BJ (cell line): ENCODE data around the gene CLIC4. TPM values are rescaled to one million over a fixed set of nuclear protein-coding genes. Genes with fewer than 3 reads are reported as not detected.

Experiments used
- CTCF ChIA-PET: fragments of 350-600 bp; formaldehyde crosslinking; extraction: SDS; loops from one replicate; lab custom pipeline; 2021; ENCODE audit warnings: antibody characterized with exemption, inconsistent platforms; lab: Yijun Ruan, JAX
- POLR2A ChIA-PET: fragments of 300-600 bp; sonication (Branson Sonifier 250); formaldehyde crosslinking; extraction: SDS; loops from one replicate; lab custom pipeline; 2021; ENCODE audit warnings: antibody characterized with exemption; lab: Charles Lee
- DNase-seq: peaks from one replicate; pipeline ENCODE4 v3.0.0-alpha.2; 2011; ENCODE audit warnings: low read depth
- H3K27me3 ChIP-seq: 2 replicates; pipeline ENCODE4 v1.6.0; 2011; ENCODE audit warnings: low read length; ENCODE audit not compliant: control insufficient read depth, insufficient read depth
- H3K36me3 ChIP-seq: 2 replicates; pipeline ENCODE4 v1.5.1; 2011; ENCODE audit warnings: low read length; ENCODE audit not compliant: control insufficient read depth, insufficient read depth
- H3K4me3 ChIP-seq: 2 replicates; pipeline ENCODE4 v1.5.1; 2011; ENCODE audit warnings: low read depth, mild to moderate bottlenecking, control low read depth, low read length
- CTCF ChIP-seq: IDR thresholded peaks from 2 replicates; pipeline ENCODE4 v1.5.1; 2011; ENCODE audit warnings: low read depth, mild to moderate bottlenecking, control low read depth, inconsistent platforms, low read length, moderate library complexity; ENCODE audit not compliant: insufficient read depth
- polyA plus RNA-seq: library from polyadenylated mRNA; depleted of rRNA; stranded (reverse); fragments of >200 nt; gene quantifications from 2 replicates; pipeline ENCODE4 v1.2.3, GENCODE V29; 2011

CLIC4 gene
- polyA plus RNA-seq, 1 experiment, result 275 TPM

- DNase-seq, result no peak
- Histone ChIP-seq H3K4me3 (no peak overlapping the region), H3K36me3 (peaks cover 1% of the 10 kb centered on the region), H3K27me3 (no peaks in the 10 kb centered on the region)
- CTCF ChIA-PET, result interaction anchor here (0.6 to 1.1 kb wide), 2 partner anchors 68 to 80 kb away, joined by 4 to 5 read pairs; no protein-coding TSS in a partner anchor
- no peak for TF ChIP-seq CTCF
- POLR2A ChIA-PET, result interaction anchor here (0.5 kb wide), 1 partner anchor 73 kb away, joined by 3 read pairs; no protein-coding TSS in a partner anchor
Measured at GRCh38 chr1:24756395-24756794, 11.1 kb downstream of the CLIC4 start.

GRCh38 chr1:24759492-24759891 is 14.2 kb downstream of the CLIC4 start:
- Histone ChIP-seq H3K4me3 (no peak overlapping the region), H3K27me3 (no peaks in the 10 kb centered on the region), H3K36me3 (peaks cover 1% of the 10 kb centered on the region)
- no peak for DNase-seq
- POLR2A ChIA-PET, result no interaction called here
- no peak for TF ChIP-seq CTCF
- CTCF ChIA-PET, result no interaction called here

- Histone ChIP-seq H3K36me3 (peaks cover 1% of the 10 kb centered on the region), H3K4me3 (no peak overlapping the region), H3K27me3 (no peaks in the 10 kb centered on the region)
- ChIA-PET CTCF (interaction anchor here (0.8 to 2.5 kb wide), 2 partner anchors 16 to 73 kb away, joined by 3 to 7 read pairs; partner anchors contain the start of gene CLIC4), POLR2A (no interaction called here)
- no peak for DNase-seq
- no peak for TF ChIP-seq CTCF
Measured at GRCh38 chr1:24761582-24761981, 16.3 kb downstream of the CLIC4 start.

GRCh38 chr1:24762133-24762676 is 17.0 kb downstream of the CLIC4 start:
- TF ChIP-seq CTCF, result no peak
- ChIA-PET CTCF (interaction anchor here (0.8 to 2.5 kb wide), 3 partner anchors 17 to 74 kb away, joined by 3 to 7 read pairs (median 4); partner anchors contain the start of gene CLIC4), POLR2A (no interaction called here)
- no peak for DNase-seq
- Histone ChIP-seq H3K4me3 (no peak overlapping the region), H3K36me3 (peaks cover 1% of the 10 kb centered on the region), H3K27me3 (no peaks in the 10 kb centered on the region)

GRCh38 chr1:24763671-24764070 is 18.4 kb downstream of the CLIC4 start:
- ChIA-PET CTCF (interaction anchor here (0.7 to 1.1 kb wide), 2 partner anchors 10 to 67 kb away, joined by 3 to 4 read pairs; no protein-coding TSS in a partner anchor), POLR2A (no interaction called here)
- no peaks in the 10 kb centered on the region for H3K27me3 ChIP-seq
- no peak overlapping the region for H3K4me3 ChIP-seq
- DNase-seq, result no peak
- peaks cover 3% of the 10 kb centered on the region; the same call in 1 of the 2 replicates for H3K36me3 ChIP-seq
- TF ChIP-seq CTCF, result no peak
